ENCODE data around the gene TSSK6.

TSSK6 gene

DNA sequence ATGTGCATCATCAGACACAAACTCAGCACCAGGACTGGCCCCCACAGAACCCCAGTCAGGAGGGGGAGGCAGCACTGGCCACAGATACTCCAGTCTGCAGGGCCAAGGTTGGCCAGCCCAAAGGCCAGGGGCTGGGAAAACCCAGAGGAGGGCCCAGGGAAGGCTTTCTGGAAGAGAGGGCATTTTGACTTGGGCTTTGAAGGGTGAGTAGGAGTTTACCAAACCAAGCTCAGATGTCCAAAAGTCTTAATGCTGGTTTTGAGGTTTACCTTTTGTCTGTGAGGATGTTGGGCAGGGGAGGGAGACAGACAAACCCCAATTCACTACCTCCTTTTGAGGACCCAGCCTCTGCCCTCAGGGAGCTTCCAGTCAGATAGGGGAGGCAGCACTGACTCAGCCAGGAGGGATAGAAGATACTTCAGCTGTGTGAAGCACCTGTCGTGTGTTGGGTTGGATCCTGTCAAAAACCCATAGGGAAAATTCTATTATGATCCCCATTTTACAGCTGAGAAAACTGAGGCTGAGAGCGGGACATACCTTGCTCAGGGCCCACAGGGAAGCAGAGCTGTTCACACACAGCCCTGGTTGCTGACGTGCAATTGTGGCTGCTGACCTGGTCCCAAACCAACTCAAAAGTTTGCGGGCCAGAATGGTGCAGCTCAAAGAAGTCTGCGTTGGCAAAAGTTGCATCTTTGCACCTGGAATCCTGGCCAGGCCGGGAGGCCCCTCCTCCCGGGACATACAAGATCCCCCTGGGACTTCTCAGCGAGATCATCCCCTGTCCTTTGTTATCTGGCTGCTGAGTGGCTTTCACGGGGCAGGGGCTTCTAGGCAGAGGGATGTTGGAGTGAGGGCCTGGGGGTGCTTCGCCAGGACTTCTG is 35.9 kb upstream of the TSSK6 start:
- in situ Hi-C loops (cut with HindIII; ENCODE audit: low pct_unique_long_range_greater_than_20kb, low sequenced_read_pairs): no loop called here
- DNase-seq (ENCODE audit: low read depth in 1 of 2, low spot score in 1 of 2): no peak
- no peak for TF ChIP-seq JUND (IDR thresholded peaks at IDR 0.05; ENCODE audit: low read depth)

DNA sequence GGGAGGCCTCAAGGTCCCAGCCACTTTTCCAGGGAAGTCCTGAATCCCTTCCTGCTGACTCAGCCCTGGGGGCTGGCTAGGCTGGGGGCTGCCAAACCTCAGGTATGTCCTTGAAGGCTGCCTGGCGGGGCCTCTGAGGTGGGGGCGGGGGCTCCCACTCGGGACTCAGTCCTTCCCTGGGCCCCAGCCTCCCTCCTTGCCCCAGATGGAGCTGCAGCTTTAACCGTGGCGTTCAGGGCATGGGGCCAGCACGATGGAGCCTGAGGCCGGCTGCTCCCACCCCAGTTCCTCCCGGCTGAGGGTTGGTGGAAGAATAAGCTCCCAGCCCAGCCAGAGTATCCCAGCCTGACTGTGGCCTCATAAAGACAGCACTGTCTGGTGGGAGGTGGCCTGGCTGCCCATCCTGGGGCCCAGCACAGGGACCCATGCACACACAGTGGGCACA is 35.2 kb upstream of the TSSK6 start:
- TF ChIP-seq JUND (IDR thresholded peaks at IDR 0.05; ENCODE audit: low read depth): no peak
- DNase-seq (ENCODE audit: low read depth in 1 of 2, low spot score in 1 of 2): no peak
- in situ Hi-C loops (cut with HindIII; ENCODE audit: low pct_unique_long_range_greater_than_20kb, low sequenced_read_pairs): no loop called here

- in situ Hi-C loops (cut with HindIII; ENCODE audit: low pct_unique_long_range_greater_than_20kb, low sequenced_read_pairs): no loop called here
- no peak for TF ChIP-seq JUND (IDR thresholded peaks at IDR 0.05; ENCODE audit: low read depth)
- peak in 1 of 2 experiments; percentile 51 for DNase-seq (ENCODE audit: low read depth in 1 of 2, low spot score in 1 of 2)
Measured at GRCh38 chr19:19549804-19550464, 34.6 kb upstream of the TSSK6 start.

DNA sequence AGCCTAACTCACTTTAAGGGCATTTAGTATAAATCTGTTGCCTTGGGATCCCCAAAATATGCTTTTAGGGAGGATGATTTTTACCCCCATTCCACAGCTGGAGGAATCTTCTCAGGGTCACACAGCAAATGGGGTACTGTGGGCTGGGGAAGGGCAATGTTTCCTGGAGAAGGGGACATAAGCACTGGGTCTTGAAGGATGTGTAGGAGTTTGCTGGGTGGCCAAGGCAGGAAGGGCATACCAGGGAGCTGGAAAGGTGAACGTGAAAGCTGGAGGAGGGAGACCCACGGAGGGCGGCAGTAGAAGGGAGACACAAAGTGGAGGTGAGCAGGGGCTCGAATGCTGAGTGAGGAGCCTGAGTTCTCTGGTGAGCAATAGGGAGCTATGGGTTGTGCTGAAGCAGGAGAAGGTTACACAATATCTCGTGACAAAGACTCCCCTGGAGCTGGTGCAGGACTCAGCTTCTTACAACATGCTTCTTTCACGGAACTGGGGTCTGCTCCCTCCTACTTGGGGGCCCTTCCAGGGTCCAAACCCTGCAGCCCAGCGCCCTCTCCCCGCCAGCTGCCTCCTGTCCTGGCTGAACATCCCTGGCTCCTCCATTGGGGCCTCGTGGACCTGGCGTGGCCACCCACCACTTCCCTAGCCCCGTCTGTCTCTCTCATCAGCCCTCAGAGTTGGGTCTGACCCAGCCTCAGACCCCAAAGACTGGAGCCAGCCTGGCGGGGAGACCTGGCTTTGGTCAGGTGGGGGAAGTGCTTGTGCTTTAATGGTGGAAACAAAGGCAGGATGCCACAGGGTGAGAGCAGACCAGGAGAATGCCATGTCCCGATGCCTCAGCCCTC is 33.8 kb upstream of the TSSK6 start:
- no peak for DNase-seq (ENCODE audit: low read depth in 1 of 2, low spot score in 1 of 2)
- in situ Hi-C loops (cut with HindIII; ENCODE audit: low pct_unique_long_range_greater_than_20kb, low sequenced_read_pairs): no loop called here
- TF ChIP-seq JUND (IDR thresholded peaks at IDR 0.05; ENCODE audit: low read depth): no peak

DNA sequence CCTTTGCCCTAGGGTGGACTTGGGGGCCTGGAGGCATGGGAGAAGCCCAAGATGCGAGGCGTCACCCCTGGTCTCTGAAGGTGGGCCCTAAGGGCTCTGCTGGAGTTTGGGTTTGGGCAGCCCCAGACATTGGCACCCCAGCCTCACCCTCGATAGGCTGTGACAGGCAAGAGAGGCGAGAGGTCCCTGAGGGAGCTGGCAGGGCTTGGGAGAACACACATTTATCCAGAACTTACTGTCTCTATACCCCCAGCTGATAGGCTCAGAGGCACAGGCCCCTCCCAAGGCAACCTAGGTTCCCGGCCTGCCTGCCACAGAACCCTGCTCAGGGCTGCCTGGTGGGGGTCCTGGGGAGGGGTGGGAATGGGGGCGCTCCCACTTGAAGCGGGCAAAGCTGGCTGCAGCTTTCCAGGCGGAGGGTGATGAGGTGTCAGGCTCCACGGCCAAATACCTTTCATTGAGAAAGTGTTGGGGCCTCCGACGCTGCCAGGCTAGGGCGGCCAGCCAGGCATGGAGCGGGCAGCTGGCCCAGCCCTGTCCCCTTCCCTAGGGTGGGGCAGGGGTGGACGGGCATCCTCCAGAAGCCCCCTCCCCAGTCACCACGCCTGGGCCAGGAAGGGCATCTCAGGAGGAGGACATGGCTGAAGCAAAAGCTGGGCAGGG is 32.5 kb upstream of the TSSK6 start:
- in situ Hi-C loops (cut with HindIII; ENCODE audit: low pct_unique_long_range_greater_than_20kb, low sequenced_read_pairs): no loop called here
- DNase-seq (ENCODE audit: low read depth in 1 of 2, low spot score in 1 of 2): no peak
- no peak for TF ChIP-seq JUND (IDR thresholded peaks at IDR 0.05; ENCODE audit: low read depth)

- DNase-seq (ENCODE audit: low read depth in 1 of 2, low spot score in 1 of 2): no peak
- in situ Hi-C loops (cut with HindIII; ENCODE audit: low pct_unique_long_range_greater_than_20kb, low sequenced_read_pairs): no loop called here
- TF ChIP-seq JUND (IDR thresholded peaks at IDR 0.05; ENCODE audit: low read depth): no peak
Measured at GRCh38 chr19:19546751-19547162, 31.4 kb upstream of the TSSK6 start.

- DNase-seq (ENCODE audit: low read depth in 1 of 2, low spot score in 1 of 2): no peak
- no peak for TF ChIP-seq JUND (IDR thresholded peaks at IDR 0.05; ENCODE audit: low read depth)
- in situ Hi-C loops (cut with HindIII; ENCODE audit: low pct_unique_long_range_greater_than_20kb, low sequenced_read_pairs): no loop called here
Measured at GRCh38 chr19:19545707-19546106, 30.4 kb upstream of the TSSK6 start.

DNA sequence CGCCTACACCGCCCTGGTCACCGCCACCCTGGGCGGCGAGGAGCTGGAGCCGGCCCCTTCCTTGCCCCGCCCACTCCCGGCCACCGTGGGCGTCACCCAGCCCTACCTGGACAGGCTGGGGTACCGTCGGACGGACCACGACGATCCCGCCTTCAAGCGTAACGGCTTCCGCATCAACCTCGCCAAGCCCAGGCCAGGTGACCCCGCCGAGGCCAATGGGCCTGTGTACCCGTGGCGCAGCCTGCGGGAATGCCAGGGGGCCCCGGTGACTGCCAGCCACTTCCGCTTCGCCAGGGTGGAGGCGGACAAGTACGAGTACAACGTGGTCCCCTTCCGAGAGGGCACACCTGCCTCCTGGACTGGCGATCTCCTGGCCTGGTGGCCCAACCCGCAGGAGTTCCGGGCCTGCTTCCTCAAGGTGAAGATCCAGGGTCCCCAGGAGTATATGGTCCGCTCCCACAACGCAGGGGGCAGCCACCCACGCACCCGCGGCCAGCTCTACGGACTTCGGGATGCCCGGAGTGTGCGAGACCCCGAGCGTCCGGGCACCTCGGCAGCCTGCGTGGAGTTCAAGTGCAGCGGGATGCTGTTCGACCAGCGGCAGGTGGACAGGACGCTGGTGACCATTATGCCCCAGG is 29.7 kb upstream of the TSSK6 start:
- no peak for DNase-seq (ENCODE audit: low read depth in 1 of 2, low spot score in 1 of 2)
- TF ChIP-seq JUND (IDR thresholded peaks at IDR 0.05; ENCODE audit: low read depth): no peak
- in situ Hi-C loops (cut with HindIII; ENCODE audit: low pct_unique_long_range_greater_than_20kb, low sequenced_read_pairs): no loop called here

GRCh38 chr19:19544257-19544953 is 29.1 kb upstream of the TSSK6 start:
- DNase-seq (ENCODE audit: low read depth in 1 of 2, low spot score in 1 of 2): no peak
- TF ChIP-seq JUND (IDR thresholded peaks at IDR 0.05; ENCODE audit: low read depth): no peak
- in situ Hi-C loops (cut with HindIII; ENCODE audit: low pct_unique_long_range_greater_than_20kb, low sequenced_read_pairs): no loop called here

GRCh38 chr19:19543640-19544039 is 28.3 kb upstream of the TSSK6 start:
- in situ Hi-C loops (cut with HindIII; ENCODE audit: low pct_unique_long_range_greater_than_20kb, low sequenced_read_pairs): no loop called here
- TF ChIP-seq JUND (IDR thresholded peaks at IDR 0.05; ENCODE audit: low read depth): no peak
- no peak for DNase-seq (ENCODE audit: low read depth in 1 of 2, low spot score in 1 of 2)

- no peak for DNase-seq (ENCODE audit: low read depth in 1 of 2, low spot score in 1 of 2)
- in situ Hi-C loops (cut with HindIII; ENCODE audit: low pct_unique_long_range_greater_than_20kb, low sequenced_read_pairs): no loop called here
- TF ChIP-seq JUND (IDR thresholded peaks at IDR 0.05; ENCODE audit: low read depth): no peak
Measured at GRCh38 chr19:19543101-19543500, 27.8 kb upstream of the TSSK6 start.

Measured in T47D (cell line).